Limb (tissue), 2 donors: Measurements from ENCODE around the gene POU6F2.
"Not testable (repeated sequence)": the region's sequence is repeated elsewhere in the genome, so short reads cannot be mapped to it uniquely, and the experiment has no call there.

ENCODE experiments used
- DNase-seq, 2 donors: peaks; one replicate each; pipeline ENCODE4 v3.0.0-alpha.2; 2016; ENCODE audit errors: extremely low spot score in 2 of 2

The POU6F2 gene

DNA sequence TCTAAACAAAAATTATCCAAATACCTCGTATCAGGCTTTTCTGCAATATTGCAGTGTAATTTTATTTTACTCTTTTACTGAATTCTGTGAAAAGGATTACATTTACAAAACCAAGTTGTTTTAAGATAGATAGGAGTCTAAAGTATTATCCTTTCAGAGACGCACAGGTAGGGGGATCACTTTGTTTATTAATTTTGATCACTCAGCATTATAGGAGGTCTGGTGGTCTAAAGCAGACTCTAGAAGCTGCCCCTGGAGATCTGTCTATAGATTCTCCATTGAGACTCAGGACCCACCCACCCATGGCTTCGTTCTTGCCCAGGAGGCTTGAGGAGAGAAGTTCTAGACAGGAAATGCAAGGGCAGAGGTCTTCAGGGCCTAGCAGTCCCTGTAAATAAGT, 365.1 kb downstream of the POU6F2 start:
- no peak for DNase-seq

- DNase-seq, result no peak
Observed at GRCh38 chr7:39349452-39350123, 371.9 kb downstream of the POU6F2 start.

DNA sequence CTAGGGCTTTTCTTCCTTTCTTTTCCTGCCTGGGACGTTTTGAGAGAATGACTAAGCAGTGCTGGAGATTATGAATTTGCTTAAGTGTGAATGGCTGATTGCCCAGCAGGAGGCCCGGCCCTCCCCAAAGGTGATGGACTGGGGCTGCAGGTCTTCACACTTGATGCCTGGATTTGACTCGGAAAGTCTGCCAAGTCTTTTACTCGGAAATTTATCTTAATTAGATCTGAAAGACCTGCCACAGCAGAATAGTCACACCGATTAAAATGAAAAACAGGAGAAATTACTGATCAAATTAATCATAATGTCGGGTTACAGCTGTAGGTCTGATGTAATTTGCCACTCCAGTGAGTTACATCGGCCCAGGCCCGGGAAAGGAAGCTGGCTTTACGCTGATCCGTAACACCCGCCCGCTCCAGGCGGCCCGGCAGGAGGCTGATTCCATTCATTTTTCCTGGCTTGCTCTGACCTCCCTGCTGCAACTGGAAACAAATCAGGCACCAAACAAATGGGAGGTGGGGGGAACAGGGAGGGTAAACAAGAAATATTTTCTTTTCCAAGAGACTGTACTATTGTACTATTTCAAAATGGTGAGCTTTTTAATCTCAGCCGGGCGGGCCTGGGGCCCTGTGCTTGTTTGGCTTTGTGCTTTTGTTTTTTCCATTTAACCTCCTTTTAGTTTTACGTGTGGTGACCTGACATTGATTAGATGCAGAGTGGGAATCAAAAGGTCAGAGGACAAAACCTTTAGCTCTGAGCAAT, 376.1 kb downstream of the POU6F2 start:
- DNase-seq, result peak; percentile 35 to 45

- no peak for DNase-seq
Observed at GRCh38 chr7:39355664-39356063, 378.0 kb downstream of the POU6F2 start.

- DNase-seq, result no peak
Observed at GRCh38 chr7:39356172-39356925, 378.6 kb downstream of the POU6F2 start.

GRCh38 chr7:39357648-39358047, 379.9 kb downstream of the POU6F2 start:
- DNase-seq, result no peak

DNA sequence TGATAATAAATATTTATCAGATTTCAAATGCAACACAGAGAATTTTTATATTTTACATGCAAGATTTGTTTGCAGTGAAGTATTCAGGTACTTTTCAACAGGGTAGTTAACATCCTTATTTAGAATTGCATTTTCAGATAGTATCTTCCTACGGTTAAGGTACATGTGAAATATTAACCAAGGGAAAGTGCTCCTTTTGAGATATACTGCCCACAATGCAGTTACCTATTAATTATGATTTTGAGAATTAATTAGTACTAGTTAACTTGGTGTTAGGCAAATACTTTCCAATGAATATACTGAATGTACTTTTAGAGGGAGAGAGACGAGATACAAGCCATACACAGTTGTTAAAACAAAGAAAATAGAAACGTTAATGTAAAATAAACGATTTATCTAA, 382.3 kb downstream of the POU6F2 start:
- no peak for DNase-seq

DNA sequence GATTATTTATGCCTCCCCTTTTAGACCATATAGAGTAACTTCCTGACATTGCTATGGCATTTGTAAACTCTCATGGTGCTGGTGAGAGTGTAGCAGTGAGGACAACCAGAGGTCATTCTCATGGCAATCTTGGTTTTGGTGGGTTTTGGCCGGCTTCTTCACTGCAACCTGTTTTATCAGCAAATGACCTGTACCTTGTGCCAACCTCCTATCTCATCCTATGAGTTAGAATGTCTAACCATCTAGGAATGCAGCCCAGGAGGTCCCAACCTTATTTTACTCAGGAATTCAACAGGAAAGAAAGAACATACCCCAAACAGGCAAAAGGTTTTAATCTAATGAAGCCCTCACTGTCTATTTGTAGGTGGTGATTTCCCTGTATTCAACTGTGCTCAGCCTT, 383.1 kb downstream of the POU6F2 start:
- no peak for DNase-seq

DNA sequence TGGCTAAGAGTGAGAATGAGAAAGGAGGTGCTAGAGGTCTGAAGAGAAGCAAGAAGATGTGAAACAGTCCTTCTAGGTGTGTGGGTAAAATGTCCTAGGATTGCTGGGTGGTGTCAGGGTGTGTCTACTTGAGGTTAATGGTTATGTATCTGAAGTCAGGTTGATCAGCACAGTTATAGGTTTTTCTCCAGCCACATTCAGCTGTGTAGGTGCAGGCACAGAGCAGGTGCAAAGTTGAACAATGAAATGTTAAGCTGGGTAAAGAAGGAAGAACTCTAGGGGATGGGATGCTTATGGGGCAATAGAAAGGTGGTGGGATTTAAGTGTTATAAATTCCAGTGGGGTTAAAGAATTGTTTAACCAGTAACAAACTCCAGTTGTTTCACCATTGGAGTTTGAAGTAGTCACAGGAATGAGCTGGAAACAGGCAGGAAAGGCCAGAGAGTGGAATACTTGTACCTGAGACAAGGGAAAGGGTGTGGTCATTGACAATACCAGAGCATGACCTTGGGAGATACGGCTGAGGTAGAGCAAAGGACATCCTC, 388.1 kb downstream of the POU6F2 start:
- no peak for DNase-seq

- DNase-seq, result no peak
Observed at GRCh38 chr7:39367451-39367850, 389.7 kb downstream of the POU6F2 start.

DNA sequence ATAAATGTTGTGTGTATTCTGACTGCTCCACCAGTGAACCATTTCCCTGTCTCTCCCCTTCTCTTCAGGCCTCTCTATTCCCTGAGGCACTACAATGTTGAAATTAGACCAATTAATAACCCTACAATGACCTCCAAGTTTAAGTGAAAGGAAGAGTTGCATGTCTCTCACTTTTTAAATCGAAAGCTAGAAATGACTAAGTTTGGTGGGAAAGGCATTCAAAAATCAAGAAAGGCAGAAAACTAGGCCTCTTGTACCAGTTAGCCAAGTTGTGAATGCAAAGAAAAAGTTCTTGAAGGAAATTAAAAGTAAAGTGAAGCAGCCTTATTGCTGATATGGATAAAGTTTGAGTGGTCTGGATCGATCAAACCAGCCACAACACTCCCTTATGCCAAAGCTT, 390.2 kb downstream of the POU6F2 start:
- DNase-seq, result no peak

- no peak for DNase-seq
Observed at GRCh38 chr7:39372383-39372782, 394.7 kb downstream of the POU6F2 start.

DNA sequence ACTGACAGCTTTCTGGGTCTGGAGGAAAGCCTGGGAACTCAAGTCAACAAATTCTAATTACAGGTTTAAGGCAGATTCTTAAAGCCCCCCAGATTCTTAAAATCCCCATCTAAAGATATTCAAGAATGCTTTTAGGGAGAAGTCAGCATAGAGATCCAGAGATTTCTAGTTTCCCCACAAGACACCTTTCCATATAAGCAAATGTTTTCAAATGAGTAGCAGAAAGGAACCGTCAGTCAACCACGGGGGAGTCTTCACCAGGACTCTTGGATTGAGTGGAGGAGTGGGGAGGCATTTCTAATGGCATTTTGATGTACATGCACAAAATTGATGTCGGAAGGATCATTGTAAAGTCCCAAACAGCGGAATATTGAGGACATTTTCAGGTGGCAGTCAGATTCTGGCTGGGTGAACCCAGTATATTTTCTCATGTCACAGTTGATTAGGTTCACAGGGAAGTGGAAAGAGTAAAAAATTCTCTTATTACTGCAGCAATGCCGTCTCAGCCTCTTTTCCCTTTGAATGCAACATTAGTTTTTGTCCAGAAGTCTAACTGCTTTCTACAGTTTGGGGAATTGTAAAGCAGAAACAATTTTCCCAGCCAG, 396.8 kb downstream of the POU6F2 start:
- DNase-seq, result no peak

GRCh38 chr7:39375047-39375873, 397.6 kb downstream of the POU6F2 start:
- DNase-seq, result no peak

- DNase-seq, result no peak
Observed at GRCh38 chr7:39375874-39376190, 398.1 kb downstream of the POU6F2 start.

GRCh38 chr7:39376881-39377280, 399.2 kb downstream of the POU6F2 start:
- DNase-seq, result not testable (repeated sequence)

DNA sequence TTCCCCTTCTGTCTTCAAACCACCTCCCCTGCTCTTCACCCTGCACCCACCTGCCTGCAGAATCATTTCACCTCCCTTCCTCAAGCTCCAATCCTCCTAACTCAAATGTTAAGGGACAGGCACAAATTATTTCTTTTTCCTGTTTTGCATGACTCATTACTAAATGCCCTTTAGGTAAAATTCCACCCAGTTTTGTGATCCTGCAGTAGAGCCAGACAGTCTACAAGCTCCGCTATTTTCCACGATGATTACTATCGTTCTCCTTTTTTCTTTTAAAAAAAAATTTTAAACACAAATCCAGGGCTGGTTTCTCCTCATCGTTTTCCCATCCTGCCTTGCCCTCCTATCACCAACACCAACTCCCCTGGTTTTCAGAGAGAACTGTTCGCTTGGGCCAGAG, 401.7 kb downstream of the POU6F2 start:
- DNase-seq, result no peak

GRCh38 chr7:39383136-39383535, 405.4 kb downstream of the POU6F2 start:
- DNase-seq, result no peak

DNA sequence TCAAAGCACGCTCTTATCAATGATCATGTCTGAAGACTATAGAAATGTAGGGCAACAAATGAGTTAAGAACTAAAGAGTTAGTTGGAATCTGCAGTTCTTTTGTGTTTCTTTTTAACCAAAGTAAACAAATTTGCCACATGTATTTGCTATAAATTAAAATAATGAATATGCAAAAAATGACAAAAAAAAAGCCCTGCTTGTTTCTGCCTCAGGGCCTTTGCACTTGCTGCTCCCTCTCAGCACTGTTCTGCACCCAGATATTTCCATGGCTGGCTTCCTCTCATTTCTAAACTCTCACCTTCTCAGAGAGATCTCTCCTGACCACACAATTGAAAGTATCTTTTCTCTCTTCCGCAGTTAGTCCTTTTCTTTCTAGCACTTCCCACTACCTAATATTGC, 406.7 kb downstream of the POU6F2 start:
- DNase-seq, result no peak

DNA sequence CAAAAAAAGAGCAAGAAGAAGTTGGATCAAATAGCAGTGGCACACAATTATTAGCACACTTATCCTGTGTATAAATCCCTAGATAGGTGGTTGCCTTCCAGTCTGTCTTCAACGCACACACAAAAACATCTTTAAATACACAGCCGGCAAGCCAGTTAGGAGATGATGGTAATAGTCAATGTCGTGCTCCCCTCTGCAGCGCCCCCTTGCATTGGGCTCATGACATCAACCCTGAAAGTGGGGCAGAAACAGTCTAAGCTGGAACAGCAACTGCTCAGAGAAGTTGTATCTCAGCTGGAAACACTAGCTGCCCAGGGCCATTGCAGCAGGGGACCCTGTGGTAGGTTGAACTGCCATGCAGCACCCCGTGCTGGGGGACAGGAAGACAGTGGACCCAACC, 409.0 kb downstream of the POU6F2 start:
- no peak for DNase-seq

GRCh38 chr7:39392151-39392550, 414.4 kb downstream of the POU6F2 start:
- no peak for DNase-seq
